HL-60/S4 treated with retinoic acid at 250 ng/mL for 4 days and 3 days (cell line): Measurements from ENCODE around the gene TMEM30A.

Experiments
- in situ Hi-C: fragments of 300-500 bp; cut with MboI; formaldehyde crosslinking; loops from 2 replicates; pipeline ENCODE4 v1.7.0; 2022; ENCODE audit warnings: low sequenced_read_pairs

TMEM30A gene

GRCh38 chr6:75267461-75267860 lies 17.1 kb downstream of the TMEM30A start:
- in situ Hi-C loops, result loop anchor here (25.0 kb wide), 1 partner anchor 270 kb away; no protein-coding TSS in a partner anchor

DNA sequence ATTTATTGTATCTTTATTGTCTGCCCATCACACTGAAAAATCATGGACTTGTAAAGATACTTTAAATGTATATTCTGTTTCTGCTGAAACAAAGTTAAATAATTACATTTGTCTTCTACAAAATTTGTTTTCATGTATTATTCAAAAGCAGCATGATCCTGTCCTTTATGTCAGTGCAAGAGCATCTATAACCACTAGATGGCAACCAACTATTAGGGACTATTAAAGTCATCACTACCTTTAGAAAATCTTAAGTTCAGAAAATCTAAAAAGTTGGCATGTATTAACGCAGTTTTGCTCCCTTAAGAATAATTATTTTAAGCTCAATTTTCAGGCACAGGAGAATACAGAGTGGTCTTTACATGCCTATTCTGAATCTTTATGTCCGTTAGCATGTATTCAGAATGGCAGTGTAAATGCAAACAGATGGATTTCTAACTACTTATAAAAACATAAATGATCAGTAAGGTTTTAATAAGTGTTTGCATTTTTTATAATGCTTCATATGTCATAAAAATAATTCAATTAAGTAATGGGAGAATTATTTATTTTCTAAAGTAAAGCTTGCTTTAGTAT lies 17.8 kb downstream of the TMEM30A start:
- in situ Hi-C loops, result loop anchor here (25.0 kb wide), 1 partner anchor 270 kb away; no protein-coding TSS in a partner anchor

GRCh38 chr6:75263401-75263750 lies 21.2 kb downstream of the TMEM30A start:
- in situ Hi-C loops, result loop anchor here (25.0 kb wide), 1 partner anchor 274 kb away; no protein-coding TSS in a partner anchor

GRCh38 chr6:75262716-75263400 lies 21.7 kb downstream of the TMEM30A start:
- in situ Hi-C loops, result loop anchor here (25.0 kb wide), 1 partner anchor 274 kb away; no protein-coding TSS in a partner anchor

- in situ Hi-C loops, result loop anchor here (25.0 kb wide), 1 partner anchor 276 kb away; no protein-coding TSS in a partner anchor
These were observed 23.3 kb downstream of the TMEM30A start for GRCh38 chr6:75261299-75261698.

GRCh38 chr6:75257343-75258087 lies 27.1 kb downstream of the TMEM30A start:
- in situ Hi-C loops, result loop anchor here (25.0 kb wide), 1 partner anchor 280 kb away; no protein-coding TSS in a partner anchor

DNA sequence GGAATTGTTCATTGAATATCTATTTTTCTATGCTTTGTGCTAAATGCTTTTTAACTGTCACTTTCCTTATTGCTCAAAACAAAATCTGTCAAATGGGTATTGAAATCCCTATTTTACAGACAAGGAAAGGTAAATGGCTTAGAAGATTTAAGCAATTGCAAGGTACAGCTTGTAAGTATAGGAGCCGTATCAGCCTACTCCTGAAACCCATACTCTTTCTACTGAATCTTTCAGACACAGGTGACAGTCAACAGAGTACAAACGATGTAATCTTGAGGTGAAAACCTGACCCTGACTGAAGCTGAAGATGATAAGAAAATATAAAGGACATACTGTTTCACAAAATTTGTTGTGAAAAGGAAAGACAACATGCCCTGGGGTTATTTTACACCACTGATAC lies 34.0 kb downstream of the TMEM30A start:
- in situ Hi-C loops, result loop anchor here (25.0 kb wide), 1 partner anchor 287 kb away; no protein-coding TSS in a partner anchor

DNA sequence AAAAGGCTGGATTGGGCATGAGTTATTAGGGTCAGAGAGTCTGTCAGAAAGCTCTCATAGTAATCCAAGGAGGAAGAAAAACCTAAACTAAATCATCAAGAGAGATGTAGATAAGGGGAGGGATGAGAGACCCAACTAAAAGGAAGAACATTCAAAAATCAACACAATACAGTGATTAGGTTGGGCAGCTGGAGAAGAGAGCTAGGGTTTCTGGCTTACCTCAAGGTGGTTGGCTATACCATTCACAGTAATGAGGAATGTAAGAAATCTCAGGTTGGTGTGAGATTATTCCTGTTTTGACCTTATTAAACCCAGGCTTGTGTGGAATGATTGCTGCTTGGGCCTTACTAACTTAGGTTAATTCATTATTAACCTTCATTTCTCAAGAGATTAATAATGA lies 34.8 kb downstream of the TMEM30A start:
- in situ Hi-C loops, result loop anchor here (25.0 kb wide), 1 partner anchor 287 kb away; no protein-coding TSS in a partner anchor

DNA sequence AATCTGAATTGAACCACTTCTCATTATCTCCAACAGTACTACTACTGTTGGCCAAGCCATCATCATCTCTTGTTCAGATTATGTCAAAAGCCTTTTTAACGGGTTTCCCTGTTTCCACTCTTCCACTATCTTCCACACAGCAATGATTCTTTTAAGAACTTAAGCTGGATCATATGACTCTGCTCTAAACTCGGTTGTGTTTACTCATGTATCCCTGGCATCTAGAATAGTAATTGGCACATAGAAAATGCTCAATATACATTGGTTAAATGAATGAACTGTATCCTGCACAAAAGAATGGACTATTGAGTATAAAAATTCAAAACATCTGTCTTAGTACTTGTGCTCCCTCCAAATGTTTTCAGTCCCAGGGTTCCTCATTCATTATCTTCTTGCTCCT lies 38.2 kb downstream of the TMEM30A start:
- in situ Hi-C loops, result no loop called here

DNA sequence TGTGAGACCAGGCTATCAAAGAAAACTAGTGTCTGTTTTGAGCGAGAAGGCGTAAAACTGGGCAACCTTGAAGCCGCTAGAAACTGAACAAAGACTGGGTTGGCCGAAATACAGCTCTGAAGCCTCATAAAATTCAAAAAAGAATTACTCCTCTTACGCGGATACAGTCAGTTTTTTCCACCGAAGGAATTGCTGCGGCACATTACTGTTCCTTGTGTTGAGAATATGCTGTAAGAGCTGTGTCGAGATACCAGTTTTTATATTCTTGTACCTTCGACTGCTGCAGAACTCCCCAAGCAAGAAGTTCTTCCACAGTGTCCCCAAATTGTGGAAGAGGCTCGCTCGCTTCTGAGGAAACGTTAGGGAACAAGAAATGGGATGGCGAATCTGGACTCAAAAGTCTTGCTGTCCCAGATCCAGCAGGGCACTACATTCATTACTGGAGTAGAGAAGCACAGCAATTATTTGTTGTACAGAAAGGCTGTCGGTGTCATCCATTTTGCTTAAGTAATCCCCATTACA lies 40.5 kb downstream of the TMEM30A start:
- in situ Hi-C loops, result no loop called here

DNA sequence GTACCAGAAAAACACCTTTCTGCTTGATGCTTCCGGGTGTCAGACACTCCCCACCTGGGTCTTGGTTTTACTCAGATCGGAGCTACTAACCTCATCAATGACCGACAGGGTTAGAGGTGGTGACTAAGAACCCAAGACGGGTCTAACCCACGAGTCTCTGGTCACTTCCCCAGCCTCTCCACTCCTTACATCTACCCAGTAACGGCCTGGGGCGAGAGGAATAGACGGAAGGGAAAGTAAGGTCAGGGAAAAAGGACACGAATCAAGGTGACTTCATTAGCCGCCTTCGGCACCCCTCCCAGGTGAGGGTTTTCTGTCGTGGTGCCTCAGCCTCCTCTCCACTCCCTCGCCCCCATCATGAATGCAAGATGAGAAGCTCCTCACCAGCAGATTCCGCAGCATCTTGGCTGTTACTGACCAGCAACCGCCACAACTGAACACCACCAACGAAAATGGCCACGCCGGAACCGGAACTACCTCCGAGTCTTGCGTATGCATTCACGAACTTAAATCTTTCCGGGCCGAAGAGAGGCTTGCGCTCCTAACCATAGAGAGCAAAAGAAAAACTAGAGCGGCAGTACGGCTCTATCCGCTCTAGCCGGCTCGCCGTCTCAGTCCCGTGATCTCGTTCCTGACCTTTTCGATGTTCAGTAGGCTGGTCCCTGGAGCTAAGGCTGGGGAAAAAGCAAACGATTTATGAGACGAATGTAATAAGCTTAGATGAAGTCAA lies 41.1 kb downstream of the TMEM30A start, which contains the start of gene COX7A2:
TSS of gene COX7A2 (minus strand) at position 469 of the 730 bp plus-strand sequence. CDS start at position 402, 67 bp downstream.
- in situ Hi-C loops, result no loop called here

- in situ Hi-C loops, result no loop called here
These were observed 48.0 kb downstream of the TMEM30A start for GRCh38 chr6:75236630-75237029.

GRCh38 chr6:75235271-75235670 lies 49.3 kb downstream of the TMEM30A start:
- in situ Hi-C loops, result no loop called here

GRCh38 chr6:75234126-75234865 lies 50.3 kb downstream of the TMEM30A start:
- in situ Hi-C loops, result no loop called here

GRCh38 chr6:75233092-75233615 lies 51.4 kb downstream of the TMEM30A start:
- in situ Hi-C loops, result no loop called here

- in situ Hi-C loops, result no loop called here
These were observed 53.9 kb downstream of the TMEM30A start for GRCh38 chr6:75230484-75231325.

GRCh38 chr6:75224303-75224926 lies 60.2 kb downstream of the TMEM30A start:
- in situ Hi-C loops, result loop anchor here (25.0 kb wide), 2 partner anchors 1362 to 1487 kb away; no protein-coding TSS in a partner anchor

DNA sequence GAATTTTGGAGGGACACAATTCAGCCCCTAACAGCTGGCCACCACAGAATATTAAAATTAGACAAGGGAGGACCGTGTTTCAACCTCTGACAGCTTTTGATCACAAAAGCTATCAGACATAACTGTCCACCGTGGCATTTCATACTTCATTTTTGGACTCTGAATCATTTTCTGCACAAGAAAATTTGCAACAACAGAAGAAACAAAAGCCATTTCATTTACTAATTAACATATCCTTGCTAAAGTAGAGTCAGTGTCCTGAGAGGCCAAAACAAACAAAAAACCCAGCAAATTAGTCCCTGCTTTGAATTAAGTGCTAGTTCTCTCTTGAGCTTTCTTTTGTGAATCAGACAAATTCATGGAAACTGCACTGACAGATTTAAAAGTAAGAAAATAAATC lies 61.2 kb downstream of the TMEM30A start:
- in situ Hi-C loops, result loop anchor here (25.0 kb wide), 2 partner anchors 1361 to 1486 kb away; no protein-coding TSS in a partner anchor
